Karpas-422 (cell line): ENCODE results near the gene OGDH. TPM values are rescaled to one million over a fixed set of nuclear protein-coding genes. Genes with fewer than 3 reads are reported as not detected.

Experiments used
- DNase-seq: peaks from one replicate; pipeline ENCODE4 v3.0.0-alpha.2; 2015
- H2AFZ ChIP-seq: fragments of 200-600 bp; sonication (generic); 2 replicates; pipeline ENCODE4 v1.6.1; 2014; ENCODE audit warnings: antibody characterized with exemption, low read length, mixed read lengths
- H3K27ac ChIP-seq: fragments of 200-600 bp; sonication (generic); 2 replicates; pipeline ENCODE4 v1.5.1; 2014; ENCODE audit warnings: mild to moderate bottlenecking, low read length, moderate library complexity
- H3K27me3 ChIP-seq: fragments of 200-600 bp; sonication (generic); 2 replicates; pipeline ENCODE4 v1.6.1; 2014; ENCODE audit warnings: low read length, mixed read lengths
- H3K36me3 ChIP-seq: fragments of 200-600 bp; sonication (generic); 2 replicates; pipeline ENCODE4 v1.6.1; 2014; ENCODE audit warnings: low read length, mixed read lengths; ENCODE audit not compliant: insufficient read depth
- H3K4me1 ChIP-seq: fragments of 200-600 bp; sonication (generic); 2 replicates; pipeline ENCODE4 v1.6.1; 2014; ENCODE audit warnings: mild to moderate bottlenecking, low read length, mixed read lengths
- H3K4me2 ChIP-seq: fragments of 200-600 bp; sonication (generic); 2 replicates; pipeline ENCODE4 v1.6.1; 2014; ENCODE audit warnings: low read length, low read depth, mild to moderate bottlenecking; ENCODE audit not compliant: poor library complexity, severe bottlenecking
- H3K4me3 ChIP-seq: fragments of 200-600 bp; sonication (generic); 2 replicates; pipeline ENCODE4 v1.5.1; 2014; ENCODE audit warnings: mild to moderate bottlenecking, antibody characterized with exemption, low read length, mixed read lengths
- H3K79me2 ChIP-seq: fragments of 200-600 bp; sonication (generic); 2 replicates; pipeline ENCODE4 v1.6.1; 2014; ENCODE audit warnings: mild to moderate bottlenecking, low read length, mixed read lengths
- H3K9ac ChIP-seq: fragments of 200-600 bp; sonication (generic); 2 replicates; pipeline ENCODE4 v1.6.0; 2014; ENCODE audit warnings: low read length
- H3K9me2 ChIP-seq: fragments of 200-600 bp; sonication (generic), shearing (Covaris generic); replicated peaks from 2 replicates; pipeline ENCODE4 v1.6.0; 2014; ENCODE audit warnings: mild to moderate bottlenecking, low read length, moderate library complexity; ENCODE audit not compliant: insufficient read depth
- H3K9me3 ChIP-seq: fragments of 300-700, 200-600 bp; sonication (generic); 2 replicates; pipeline ENCODE4 v1.6.1; 2014; ENCODE audit warnings: low read length, mixed read lengths
- H4K20me1 ChIP-seq: fragments of 200-600 bp; sonication (generic); 2 replicates; pipeline ENCODE4 v1.6.1; 2014; ENCODE audit warnings: mild to moderate bottlenecking, antibody characterized with exemption, low read length, low read depth; ENCODE audit not compliant: insufficient read depth
- total RNA-seq: library from RNA; depleted of rRNA; stranded (reverse); fragments of >200 nt; shearing (Covaris generic); gene quantifications from 2 replicates; pipeline ENCODE4 v1.2.3, GENCODE V29; 2014; ENCODE audit warnings: low replicate concordance

OGDH gene
- total RNA-seq, 1 experiment from 2014 or later: 24.9 TPM

- H2AFZ ChIP-seq: no peak overlapping the region
- H3K4me2 ChIP-seq: no peak overlapping the region
- H3K27me3 ChIP-seq: no peaks in the 10 kb centered on the region
- H3K9me2 ChIP-seq: no peaks in the 10 kb centered on the region
- H4K20me1 ChIP-seq: no peaks in the 10 kb centered on the region
- peaks cover under 1% of the 10 kb centered on the region; the same call in 1 of the 2 replicates for H3K9me3 ChIP-seq
- no peaks in the 10 kb centered on the region for H3K79me2 ChIP-seq
- no peak overlapping the region for H3K27ac ChIP-seq
- peaks cover 37% of the 10 kb centered on the region for H3K36me3 ChIP-seq
- H3K4me3 ChIP-seq: no peak overlapping the region
- H3K9ac ChIP-seq: no peak overlapping the region
- no peak for DNase-seq
- H3K4me1 ChIP-seq: no peaks in the 10 kb centered on the region
Measured at GRCh38 chr7:44652535-44652934, 46.1 kb downstream of the OGDH start.

- no peak overlapping the region for H3K4me3 ChIP-seq
- no peaks in the 10 kb centered on the region for H3K9me2 ChIP-seq
- H3K9me3 ChIP-seq: peaks cover 10% of the 10 kb centered on the region; the same call in 1 of the 2 replicates
- H3K4me1 ChIP-seq: no peaks in the 10 kb centered on the region
- H3K4me2 ChIP-seq: no peak overlapping the region
- H2AFZ ChIP-seq: no peak overlapping the region
- H4K20me1 ChIP-seq: no peaks in the 10 kb centered on the region
- no peak for DNase-seq
- no peak overlapping the region for H3K9ac ChIP-seq
- H3K27me3 ChIP-seq: no peaks in the 10 kb centered on the region
- peaks cover 11% of the 10 kb centered on the region for H3K79me2 ChIP-seq
- H3K27ac ChIP-seq: no peak overlapping the region
- H3K36me3 ChIP-seq: peaks cover 51% of the 10 kb centered on the region
Measured at GRCh38 chr7:44654255-44654796, 47.9 kb downstream of the OGDH start.

GRCh38 chr7:44655341-44655740, 48.9 kb downstream of the OGDH start:
- Histone ChIP-seq H3K27ac (no peak overlapping the region), H3K9me2 (no peaks in the 10 kb centered on the region), H3K27me3 (no peaks in the 10 kb centered on the region), H3K4me3 (no peak overlapping the region), H3K9me3 (peaks cover 13% of the 10 kb centered on the region; the same call in 1 of the 2 replicates), H3K4me2 (no peak overlapping the region), H3K36me3 (peaks cover 56% of the 10 kb centered on the region), H3K4me1 (no peaks in the 10 kb centered on the region), H3K79me2 (peaks cover 19% of the 10 kb centered on the region), H3K9ac (no peak overlapping the region), H2AFZ (no peak overlapping the region), H4K20me1 (no peaks in the 10 kb centered on the region)
- no peak for DNase-seq

GRCh38 chr7:44658979-44659378, 52.6 kb downstream of the OGDH start:
- Histone ChIP-seq H3K79me2 (peaks cover 29% of the 10 kb centered on the region), H3K27ac (no peak overlapping the region), H3K4me2 (no peak overlapping the region), H3K36me3 (peaks cover 71% of the 10 kb centered on the region), H3K4me1 (no peaks in the 10 kb centered on the region), H3K9me2 (no peaks in the 10 kb centered on the region), H2AFZ (no peak overlapping the region), H3K9ac (no peak overlapping the region), H4K20me1 (no peaks in the 10 kb centered on the region), H3K27me3 (no peaks in the 10 kb centered on the region), H3K4me3 (no peak overlapping the region), H3K9me3 (peaks cover 20% of the 10 kb centered on the region)
- DNase-seq: no peak

GRCh38 chr7:44661233-44661632, 54.8 kb downstream of the OGDH start:
- DNase-seq: no peak
- peaks cover 55% of the 10 kb centered on the region for H3K36me3 ChIP-seq
- H3K9me2 ChIP-seq: no peaks in the 10 kb centered on the region
- no peak overlapping the region for H3K4me2 ChIP-seq
- H3K79me2 ChIP-seq: peaks cover 41% of the 10 kb centered on the region
- no peak overlapping the region for H3K27ac ChIP-seq
- no peak overlapping the region for H3K9ac ChIP-seq
- H3K4me3 ChIP-seq: no peak overlapping the region
- H3K4me1 ChIP-seq: 0 out of 2 replicates have a peak, but pooled peaks cover under 1% of the 10 kb centered on the region
- H2AFZ ChIP-seq: no peak overlapping the region
- H4K20me1 ChIP-seq: no peaks in the 10 kb centered on the region
- H3K9me3 ChIP-seq: peaks cover 20% of the 10 kb centered on the region
- H3K27me3 ChIP-seq: no peaks in the 10 kb centered on the region

- H3K36me3 ChIP-seq: peaks cover 20% of the 10 kb centered on the region
Measured at GRCh38 chr7:44664780-44665461, 58.5 kb downstream of the OGDH start.

GRCh38 chr7:44665531-44666213, 59.2 kb downstream of the OGDH start:
- peaks cover 10% of the 10 kb centered on the region; the same call in 1 of the 2 replicates for H3K4me1 ChIP-seq
- H2AFZ ChIP-seq: no peak overlapping the region
- H3K36me3 ChIP-seq: peaks cover 14% of the 10 kb centered on the region
- no peak overlapping the region for H3K4me3 ChIP-seq
- no peaks in the 10 kb centered on the region for H3K27me3 ChIP-seq
- no peaks in the 10 kb centered on the region for H4K20me1 ChIP-seq
- H3K9me2 ChIP-seq: no peaks in the 10 kb centered on the region
- H3K27ac ChIP-seq: no peak overlapping the region
- peaks cover 43% of the 10 kb centered on the region for H3K79me2 ChIP-seq
- peaks cover 5% of the 10 kb centered on the region; the same call in 1 of the 2 replicates for H3K9me3 ChIP-seq
- H3K4me2 ChIP-seq: no peak overlapping the region
- no peak for DNase-seq
- no peak overlapping the region for H3K9ac ChIP-seq

More at GRCh38 chr7:44664780-44665461, 58.5 kb downstream of the OGDH start:
- H2AFZ ChIP-seq: no peak overlapping the region
- H3K9me3 ChIP-seq: peaks cover 9% of the 10 kb centered on the region; the same call in 1 of the 2 replicates
- no peaks in the 10 kb centered on the region for H3K9me2 ChIP-seq
- DNase-seq: no peak
- no peak overlapping the region for H3K4me3 ChIP-seq
- H3K79me2 ChIP-seq: peaks cover 45% of the 10 kb centered on the region
- H3K4me2 ChIP-seq: no peak overlapping the region
- no peak overlapping the region for H3K9ac ChIP-seq
- H3K4me1 ChIP-seq: peaks cover 10% of the 10 kb centered on the region; the same call in 1 of the 2 replicates
- H3K27ac ChIP-seq: no peak overlapping the region
- H4K20me1 ChIP-seq: no peaks in the 10 kb centered on the region
- H3K27me3 ChIP-seq: no peaks in the 10 kb centered on the region

GRCh38 chr7:44666566-44666965, 60.1 kb downstream of the OGDH start:
- Histone ChIP-seq H3K4me2 (no peak overlapping the region), H3K27ac (no peak overlapping the region), H3K9me3 (no peaks in the 10 kb centered on the region), H3K27me3 (no peaks in the 10 kb centered on the region), H3K79me2 (peaks cover 38% of the 10 kb centered on the region), H3K4me3 (no peak overlapping the region), H3K9me2 (no peaks in the 10 kb centered on the region), H3K4me1 (peaks cover 10% of the 10 kb centered on the region; the same call in 1 of the 2 replicates), H4K20me1 (no peaks in the 10 kb centered on the region), H3K9ac (no peak overlapping the region), H3K36me3 (peaks cover 9% of the 10 kb centered on the region; the same call in 1 of the 2 replicates), H2AFZ (no peak overlapping the region)
- DNase-seq: no peak
